CD4-positive, alpha-beta T cell (primary cell): ENCODE results near the gene TCF21. TPM values are rescaled to one million over a fixed set of nuclear protein-coding genes. Genes with fewer than 3 reads are reported as not detected.

Source experiments
- ATAC-seq: fragments of 200-7000 bp; cut with Tn5 transposase; one replicate; pipeline ENCODE4 v1.10.0; 2022; ENCODE audit warnings: mild to moderate bottlenecking; ENCODE audit not compliant: poor library complexity
- CTCF ChIA-PET: fragments of 350-600 bp; sonication (Branson Sonifier 250); formaldehyde crosslinking; loops from one replicate; lab custom pipeline; 2021; ENCODE audit warnings: antibody characterized with exemption, inconsistent platforms; lab: Charles Lee
- POLR2A ChIA-PET: fragments of 350-600 bp; sonication (Branson Sonifier 250); formaldehyde crosslinking; loops from one replicate; lab custom pipeline; 2021; ENCODE audit warnings: antibody characterized with exemption, inconsistent platforms; lab: Charles Lee
- DNase-seq, 14 experiments: peaks; one replicate each; pipeline ENCODE4 v3.0.0-alpha.2; 2013 to 2020; ENCODE audit warnings: mixed read lengths in 2 of 14
- H3K27ac ChIP-seq, 2 donors: one replicate each; pipeline versions ENCODE4 v1.5.1 to v1.7.0; 2013; ENCODE audit warnings: low read length in 2 of 2, low read depth in 1 of 2, mild to moderate bottlenecking in 1 of 2
- H3K27me3 ChIP-seq, 2 experiments: 1 replicate in 1 of 2; 2 replicates in 1 of 2; pipeline versions ENCODE4 v1.6.1 to v1.7.0; 2013; ENCODE audit warnings: low read length in 2 of 2, control low read depth in 1 of 2, mild to moderate bottlenecking in 1 of 2, moderate library complexity in 1 of 2; ENCODE audit not compliant: insufficient read depth in 2 of 2, control insufficient read depth in 1 of 2
- H3K36me3 ChIP-seq: one replicate; pipeline ENCODE4 v1.6.1; 2013; ENCODE audit warnings: low read length, control low read depth; ENCODE audit not compliant: insufficient read depth
- H3K4me1 ChIP-seq: one replicate; pipeline ENCODE4 v1.6.1; 2013; ENCODE audit warnings: low read length, control low read depth; ENCODE audit not compliant: insufficient read depth
- H3K4me3 ChIP-seq: one replicate; pipeline ENCODE4 v1.5.1; 2013; ENCODE audit warnings: mild to moderate bottlenecking, low read length, moderate library complexity
- H3K9me3 ChIP-seq, 2 experiments: 1 replicate in 1 of 2; 2 replicates in 1 of 2; pipeline versions ENCODE4 v1.6.1 to v1.7.0; 2013; ENCODE audit warnings: low read length in 2 of 2, mild to moderate bottlenecking in 2 of 2, control low read depth in 1 of 2, moderate library complexity in 1 of 2; ENCODE audit not compliant: control insufficient read depth in 1 of 2, insufficient read depth in 1 of 2
- H3K27ac Mint-ChIP-seq: one replicate; pipeline ENCODE4 v1.8.0; 2020; ENCODE audit warnings: mixed read lengths
- H3K27me3 Mint-ChIP-seq: one replicate; pipeline ENCODE4 v1.8.0; 2021; ENCODE audit warnings: mixed read lengths
- H3K36me3 Mint-ChIP-seq: one replicate; pipeline ENCODE4 v1.8.0; 2021; ENCODE audit warnings: low read depth, mixed read lengths
- H3K4me1 Mint-ChIP-seq: one replicate; pipeline ENCODE4 v1.8.0; 2021; ENCODE audit warnings: low read depth, mixed read lengths
- H3K4me3 Mint-ChIP-seq: one replicate; pipeline ENCODE4 v1.8.0; 2020; ENCODE audit warnings: mild to moderate bottlenecking, mixed read lengths
- H3K9me3 Mint-ChIP-seq: one replicate; pipeline ENCODE4 v1.8.0; 2020; ENCODE audit warnings: mixed read lengths
- CTCF ChIP-seq: fragments of 200-600 bp; IDR thresholded peaks from one replicate; pipeline ENCODE4 v1.8.0; 2022; ENCODE audit warnings: antibody characterized with exemption, mild to moderate bottlenecking
- intact Hi-C, 2 experiments: fragments of 100-400 bp; cut with DNase I in 1 of 2; cut with micrococcal nuclease in 1 of 2; formaldehyde crosslinking; loops; one replicate each; pipeline versions ENCODE4 v1.15.1 to v1.9.0; 2023 to 2025; cut with DNase I, micrococcal nuclease
- total RNA-seq, 174 experiments: library from RNA in 2 of 174; stranded (reverse) in 2 of 174; gene quantifications; one replicate each; pipeline ENCODE4 v1.2.3 and lab custom pipeline; 2021 to 2026

TCF21 gene
- total RNA-seq, 2 experiments from 2014 or later: not detected

- Histone ChIP-seq H3K27me3 (peaks cover 36 to 69% of the 10 kb centered on the region in 2 experiments), H3K4me3 (no peak overlapping the region), H3K4me1 (no peaks in the 10 kb centered on the region), H3K9me3 (no peaks in the 10 kb centered on the region), H3K27ac (no peak overlapping the region), H3K36me3 (no peaks in the 10 kb centered on the region)
- no peak for TF ChIP-seq CTCF
- Mint-ChIP-seq H3K4me3 (no peak overlapping the region), H3K27me3 (peaks cover 82% of the 10 kb centered on the region), H3K4me1 (no peaks in the 10 kb centered on the region), H3K9me3 (no peaks in the 10 kb centered on the region), H3K36me3 (no peaks in the 10 kb centered on the region), H3K27ac (no peak overlapping the region)
- ATAC-seq (no peak), DNase-seq (no peak)
- intact Hi-C loops: no loop called here
- ChIA-PET POLR2A (interaction anchor here (0.6 kb wide), 1 partner anchor 180 kb away, joined by 3 read pairs; no protein-coding TSS in a partner anchor), CTCF (no interaction called here)
These were observed 17.1 kb downstream of the TCF21 start for GRCh38 chr6:133906050-133906449.

GRCh38 chr6:133916650-133917151 lies 27.8 kb downstream of the TCF21 start:
- Mint-ChIP-seq H3K36me3 (no peaks in the 10 kb centered on the region), H3K27me3 (peaks cover 44% of the 10 kb centered on the region), H3K27ac (no peak overlapping the region), H3K4me1 (no peaks in the 10 kb centered on the region), H3K9me3 (no peaks in the 10 kb centered on the region), H3K4me3 (no peak overlapping the region)
- Histone ChIP-seq H3K4me3 (no peak overlapping the region), H3K36me3 (no peaks in the 10 kb centered on the region), H3K4me1 (peaks cover 4% of the 10 kb centered on the region), H3K27me3 (peaks cover 0 to 22% of the 10 kb centered on the region in 2 experiments), H3K27ac (no peak overlapping the region), H3K9me3 (no peaks in the 10 kb centered on the region)
- CTCF ChIA-PET: interaction anchor here (0.8 to 5.2 kb wide), 8 partner anchors 7 to 1386 kb away, joined by 3 to 26 read pairs (median 4); no protein-coding TSS in a partner anchor
- POLR2A ChIA-PET: no interaction called here
- ATAC-seq (peak; percentile 60), DNase-seq (peak; percentile 43 to 80 (median 62))
- intact Hi-C loops: loop anchor here (1.0 to 5.0 kb wide), 6 partner anchors 79 to 1384 kb away; no protein-coding TSS in a partner anchor
- TF ChIP-seq CTCF: peak; percentile 89

GRCh38 chr6:133917781-133918180 lies 28.9 kb downstream of the TCF21 start:
- Mint-ChIP-seq H3K4me1 (no peaks in the 10 kb centered on the region), H3K27me3 (peaks cover 39% of the 10 kb centered on the region), H3K36me3 (no peaks in the 10 kb centered on the region), H3K4me3 (no peak overlapping the region), H3K9me3 (no peaks in the 10 kb centered on the region), H3K27ac (no peak overlapping the region)
- Histone ChIP-seq H3K27ac (no peak overlapping the region), H3K36me3 (no peaks in the 10 kb centered on the region), H3K27me3 (peaks cover 0 to 22% of the 10 kb centered on the region in 2 experiments), H3K4me1 (peaks cover 4% of the 10 kb centered on the region), H3K9me3 (no peaks in the 10 kb centered on the region), H3K4me3 (no peak overlapping the region)
- ATAC-seq (no peak), DNase-seq (no peak)
- no peak for TF ChIP-seq CTCF
- POLR2A ChIA-PET: no interaction called here
- intact Hi-C loops: loop anchor here (2.0 to 5.0 kb wide), 5 partner anchors 80 to 1385 kb away; no protein-coding TSS in a partner anchor
- CTCF ChIA-PET: interaction anchor here (1.6 kb wide), 1 partner anchor 1387 kb away, joined by 4 read pairs; no protein-coding TSS in a partner anchor
